Endothelial cell of umbilical vein (primary cell): ENCODE measurements around the gene GAGE12G. TPM values are rescaled to one million over a fixed set of nuclear protein-coding genes. Genes with fewer than 3 reads are reported as not detected.
"Not testable (repeated sequence)": the region's sequence is repeated elsewhere in the genome, so short reads cannot be mapped to it uniquely, and the experiment has no call there.

Source experiments
- BruUV-seq: library from RNA; stranded (reverse); fragments of 400-500 nt; replicated peaks from 2 replicates; lab custom pipeline; 2021; lab: Mats Ljungman, UMichigan
- CTCF ChIA-PET: fragments of 300-600, 350-600 bp; sonication (Branson Sonifier 250); formaldehyde crosslinking; loops from one replicate; lab custom pipeline; 2021; ENCODE audit warnings: antibody characterized with exemption, inconsistent platforms; lab: Charles Lee
- POLR2A ChIA-PET: fragments of 300-600, 350-600 bp; sonication (Branson Sonifier 250); formaldehyde crosslinking; loops from one replicate; lab custom pipeline; 2021; ENCODE audit warnings: antibody characterized with exemption, inconsistent platforms; lab: Charles Lee
- DNase-seq: peaks from one replicate; pipeline ENCODE4 v3.0.0-alpha.2; 2011; ENCODE audit warnings: low read depth, low spot score
- FAIRE-seq: peaks from 2 replicates; lab custom pipeline; 2011; peaks lifted over from hg19 to GRCh38; lab: Jason Lieb, UNC
- H2AFZ ChIP-seq: 2 replicates; pipeline ENCODE4 v1.6.0; 2012; ENCODE audit warnings: low read depth, low read length, control low read depth, inconsistent platforms
- H3K27ac ChIP-seq: 2 replicates; pipeline ENCODE4 v1.5.1; 2011; ENCODE audit warnings: low read depth, mild to moderate bottlenecking, control low read depth, low read length, moderate library complexity; ENCODE audit not compliant: insufficient read depth
- H3K27me3 ChIP-seq, 2 experiments: 2 replicates each; pipeline versions ENCODE4 v1.6.0 to v1.6.1; 2011; ENCODE audit warnings: low read length in 2 of 2, mixed read lengths in 1 of 2; ENCODE audit not compliant: control insufficient read depth in 2 of 2, insufficient read depth in 2 of 2
- H3K36me3 ChIP-seq, 2 experiments: 2 replicates in 1 of 2; 3 replicates in 1 of 2; pipeline ENCODE4 v1.5.1; 2011; ENCODE audit warnings: low read length in 2 of 2, mild to moderate bottlenecking in 1 of 2, moderate library complexity in 1 of 2; ENCODE audit not compliant: control insufficient read depth in 2 of 2, insufficient read depth in 2 of 2; ENCODE audit errors: extremely low read depth in 1 of 2
- H3K4me1 ChIP-seq: 3 replicates; pipeline ENCODE4 v1.5.1; 2011; ENCODE audit warnings: mild to moderate bottlenecking, low read length; ENCODE audit not compliant: control insufficient read depth, insufficient read depth; ENCODE audit errors: extremely low read depth
- H3K4me2 ChIP-seq: 2 replicates; pipeline ENCODE4 v1.6.1; 2011; ENCODE audit warnings: low read length, control low read depth, mixed read lengths; ENCODE audit not compliant: insufficient read depth
- H3K4me3 ChIP-seq, 3 experiments: fragments of 200-600 bp in 1 of 3; sonication (generic), shearing (Covaris generic) in 1 of 3; replicated peaks in 1 of 3; 2 replicates each; pipeline ENCODE4 v1.5.1; 2011 to 2016; ENCODE audit warnings: control low read depth in 3 of 3, low read length in 3 of 3, mild to moderate bottlenecking in 2 of 3, inconsistent platforms in 1 of 3, low read depth in 1 of 3, moderate library complexity in 1 of 3; ENCODE audit not compliant: insufficient read depth in 1 of 3
- H3K79me2 ChIP-seq: 2 replicates; pipeline ENCODE4 v1.6.0; 2012; ENCODE audit warnings: low read length, inconsistent platforms; ENCODE audit not compliant: control insufficient read depth, insufficient read depth
- H3K9ac ChIP-seq: replicated peaks from 2 replicates; pipeline ENCODE3; 2011; ENCODE audit warnings: low read length, control low read depth; ENCODE audit not compliant: insufficient read depth; ENCODE audit errors: extremely low read depth
- H3K9me1 ChIP-seq: replicated peaks from 3 replicates; pipeline ENCODE4 v1.6.0; 2011; ENCODE audit warnings: mild to moderate bottlenecking, low read length; ENCODE audit not compliant: control insufficient read depth, insufficient read depth; ENCODE audit errors: extremely low read depth
- H3K9me3 ChIP-seq: replicated peaks from 2 replicates; pipeline ENCODE4 v1.5.1; 2012; ENCODE audit warnings: low read length, inconsistent platforms; ENCODE audit not compliant: control insufficient read depth, insufficient read depth
- H4K20me1 ChIP-seq: replicated peaks from 2 replicates; pipeline ENCODE3; 2011; ENCODE audit warnings: mild to moderate bottlenecking, low read length; ENCODE audit not compliant: control insufficient read depth, insufficient read depth; ENCODE audit errors: extremely low read depth
- dilution Hi-C: fragments of 300-500 bp; cut with MboI; formaldehyde crosslinking; loops from one replicate; pipeline ENCODE4 v1.15.0; 2019; ENCODE audit warnings: low sequenced_read_pairs; ENCODE audit not compliant: extremely low pct_ligation_motif_present
- intact Hi-C: fragments of 100-400 bp; cut with micrococcal nuclease; formaldehyde crosslinking; loops from one replicate; pipeline ENCODE4 v1.10.0; 2022
- polyA plus RNA-seq, 4 experiments: library from polyadenylated mRNA; depleted of rRNA in 3 of 4; stranded (reverse) in 3 of 4; unstranded in 1 of 4; fragments of >200 nt; gene quantifications; 2 replicates each; pipeline versions ENCODE4 v1.2.1 to v1.2.3, GENCODE V29; 2011 to 2012; ENCODE audit warnings: missing spikeins in 1 of 4
- total RNA-seq: library from RNA; stranded (reverse); gene quantifications from 2 replicates; pipeline ENCODE4 v1.2.3, GENCODE V29; 2021

GAGE12G gene
- total and polyA plus RNA-seq, 2 donors (not counting 3 experiments of a cell fraction or from before 2014, with no cell fraction given), result not detected

DNA sequence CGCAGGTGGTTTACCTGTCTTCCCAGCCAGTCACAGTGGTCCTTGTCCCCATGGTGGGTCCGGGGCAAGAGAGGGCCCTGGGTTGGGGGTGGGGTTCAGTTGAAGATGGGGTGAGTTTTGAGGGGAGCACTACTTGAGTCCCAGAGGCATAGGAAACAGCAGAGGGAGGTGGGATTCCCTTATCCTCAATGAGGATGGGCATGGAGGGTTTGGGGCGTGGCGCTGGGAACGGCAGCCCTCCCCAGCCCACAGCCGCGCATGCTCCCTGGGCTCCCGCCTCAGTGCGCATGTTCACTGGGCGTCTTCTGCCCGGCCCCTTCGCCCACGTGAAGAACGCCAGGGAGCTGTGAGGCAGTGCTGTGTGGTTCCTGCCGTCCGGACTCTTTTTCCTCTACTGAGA lies 9.7 kb upstream of the GAGE12G start, which contains the start of gene GAGE12F:
GAGE12F (plus strand) TSS at position 301 of the 400 bp plus-strand sequence. CDS start 1,155 bp downstream, outside the sequence.
- BruUV-seq, FAIRE-seq, CTCF ChIA-PET, H3K4me1 ChIP-seq, H3K27me3 ChIP-seq, H3K27ac ChIP-seq, H3K9me3 ChIP-seq, H3K4me2 ChIP-seq, H4K20me1 ChIP-seq, intact Hi-C loops, H2AFZ ChIP-seq, H3K79me2 ChIP-seq, H3K9ac ChIP-seq, POLR2A ChIA-PET, H3K36me3 ChIP-seq, H3K4me3 ChIP-seq, H3K9me1 ChIP-seq, DNase-seq, dilution Hi-C loops: not testable (repeated sequence)

DNA sequence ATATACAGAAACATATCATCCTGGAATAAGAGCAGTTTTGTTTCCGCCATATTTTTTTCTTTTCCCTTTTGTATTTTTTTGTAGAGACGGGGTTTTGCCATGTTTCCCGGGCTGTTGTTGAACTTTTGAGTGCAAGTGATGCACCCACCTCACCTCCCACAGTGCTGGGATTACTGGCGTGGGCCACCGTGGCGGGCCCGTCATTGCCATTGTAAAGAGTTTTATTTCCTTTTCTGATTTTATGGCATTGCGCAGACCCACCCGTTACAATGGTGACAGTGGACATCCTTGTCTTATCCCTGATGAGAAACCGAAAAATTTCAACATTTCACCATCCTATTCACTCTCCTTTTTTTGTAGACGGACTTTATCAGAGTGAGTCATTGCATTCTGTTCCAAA lies 1.5 kb upstream of the GAGE12G start:
- H3K27ac ChIP-seq, H3K9ac ChIP-seq, H4K20me1 ChIP-seq, dilution Hi-C loops, H3K36me3 ChIP-seq, POLR2A ChIA-PET, H3K4me1 ChIP-seq, H3K9me1 ChIP-seq, intact Hi-C loops, BruUV-seq, H2AFZ ChIP-seq, CTCF ChIA-PET, H3K79me2 ChIP-seq, H3K4me2 ChIP-seq, H3K4me3 ChIP-seq, H3K9me3 ChIP-seq, FAIRE-seq, H3K27me3 ChIP-seq, DNase-seq: not testable (repeated sequence)

GRCh38 chrX:49569152-49569551 lies 1.0 kb upstream of the GAGE12G start:
- H2AFZ ChIP-seq, H4K20me1 ChIP-seq, H3K27ac ChIP-seq, DNase-seq, CTCF ChIA-PET, dilution Hi-C loops, BruUV-seq, FAIRE-seq, intact Hi-C loops, H3K9me3 ChIP-seq, POLR2A ChIA-PET, H3K79me2 ChIP-seq, H3K4me1 ChIP-seq, H3K4me3 ChIP-seq, H3K27me3 ChIP-seq, H3K9me1 ChIP-seq, H3K9ac ChIP-seq, H3K4me2 ChIP-seq, H3K36me3 ChIP-seq: not testable (repeated sequence)

- H3K9ac ChIP-seq, DNase-seq, H3K27ac ChIP-seq, H4K20me1 ChIP-seq, H3K4me1 ChIP-seq, H3K9me1 ChIP-seq, H3K9me3 ChIP-seq, CTCF ChIA-PET, FAIRE-seq, H2AFZ ChIP-seq, H3K27me3 ChIP-seq, H3K4me3 ChIP-seq, H3K36me3 ChIP-seq, intact Hi-C loops, BruUV-seq, POLR2A ChIA-PET, H3K4me2 ChIP-seq, H3K79me2 ChIP-seq, dilution Hi-C loops: not testable (repeated sequence)
Observed at GRCh38 chrX:49579649-49580048, 9.4 kb downstream of the GAGE12G start, which contains the start of gene GAGE12H. GAGE12H (plus strand) TSS chrX:49579949; CDS start chrX:49581104, 1,155 bp downstream.
